ENCODE data around the gene PPIF. TPM values are rescaled to one million over a fixed set of nuclear protein-coding genes. Genes with fewer than 3 reads are reported as not detected.
A peak's percentile ranks its signal among the peaks of the same experiment; 100 is the strongest.

The PPIF gene
- total and polyA plus RNA-seq, 10 donors: 29.2 to 99.3 (median 67.5) TPM

DNA sequence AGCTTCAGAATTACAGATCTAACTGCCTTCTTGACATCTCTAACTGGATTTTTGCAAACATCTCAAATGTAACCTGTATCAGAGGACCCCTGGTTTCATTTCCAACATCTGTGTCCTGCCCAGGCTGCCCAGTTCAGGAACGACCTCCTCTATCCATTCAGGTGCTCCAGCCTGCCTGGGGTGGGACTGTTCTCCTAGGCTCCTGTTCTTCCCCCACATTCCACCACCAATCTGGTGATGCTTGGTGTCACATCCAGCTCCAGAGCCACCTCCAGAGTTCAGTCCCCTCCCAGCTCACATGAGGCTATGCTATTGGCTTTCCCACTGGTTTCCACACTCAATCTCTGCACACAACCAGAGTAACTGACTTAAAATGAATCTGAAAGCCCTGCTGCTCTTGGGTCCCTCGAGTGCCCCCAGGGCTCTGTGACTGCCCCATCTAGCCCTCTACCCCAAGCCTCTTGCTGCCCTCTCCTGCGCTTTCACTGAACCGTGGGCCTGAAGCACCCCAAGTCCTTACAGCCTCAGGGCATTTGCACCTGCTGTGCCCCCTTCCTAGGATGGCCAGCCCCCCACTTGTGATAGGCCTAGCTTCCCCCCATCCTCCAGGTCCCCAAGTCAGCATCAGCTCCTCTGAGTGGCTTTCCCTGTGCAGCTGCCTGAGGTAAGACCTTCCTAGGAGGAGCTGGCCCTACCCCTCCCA lies 46.1 kb downstream of the PPIF start:
- peak; percentile 62 for DNase-seq
- Histone ChIP-seq H3K27ac (no peak overlapping the region), H3K4me3 (no peak overlapping the region), H3K9me3 (no peaks in the 10 kb centered on the region), H3K4me1 (peaks cover 0 to 54% (median 24%) of the 10 kb centered on the region in 6 donors), H3K36me3 (peaks cover 0 to 30% (median 0%) of the 10 kb centered on the region in 6 donors), H3K27me3 (replicated peaks in 1 of 7) (no peaks in the 10 kb centered on the region)
- WGBS, 5 donors: 85 to 92% (median 90%) methylated on average over 4 of the region's 4 CpGs
- intact Hi-C loops (cut with DNase I; ENCODE audit: low total_unique reads): no loop called here
- TF ChIP-seq, protein P1, sequence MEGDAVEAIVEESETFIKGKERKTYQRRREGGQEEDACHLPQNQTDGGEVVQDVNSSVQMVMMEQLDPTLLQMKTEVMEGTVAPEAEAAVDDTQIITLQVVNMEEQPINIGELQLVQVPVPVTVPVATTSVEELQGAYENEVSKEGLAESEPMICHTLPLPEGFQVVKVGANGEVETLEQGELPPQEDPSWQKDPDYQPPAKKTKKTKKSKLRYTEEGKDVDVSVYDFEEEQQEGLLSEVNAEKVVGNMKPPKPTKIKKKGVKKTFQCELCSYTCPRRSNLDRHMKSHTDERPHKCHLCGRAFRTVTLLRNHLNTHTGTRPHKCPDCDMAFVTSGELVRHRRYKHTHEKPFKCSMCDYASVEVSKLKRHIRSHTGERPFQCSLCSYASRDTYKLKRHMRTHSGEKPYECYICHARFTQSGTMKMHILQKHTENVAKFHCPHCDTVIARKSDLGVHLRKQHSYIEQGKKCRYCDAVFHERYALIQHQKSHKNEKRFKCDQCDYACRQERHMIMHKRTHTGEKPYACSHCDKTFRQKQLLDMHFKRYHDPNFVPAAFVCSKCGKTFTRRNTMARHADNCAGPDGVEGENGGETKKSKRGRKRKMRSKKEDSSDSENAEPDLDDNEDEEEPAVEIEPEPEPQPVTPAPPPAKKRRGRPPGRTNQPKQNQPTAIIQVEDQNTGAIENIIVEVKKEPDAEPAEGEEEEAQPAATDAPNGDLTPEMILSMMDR (IDR thresholded peaks at IDR 0.05 in 8 of 11, conservative IDR thresholded peaks at IDR 0.05 in 3 of 11): no peak
- no peak for TF ChIP-seq POLR2AphosphoS5 (IDR thresholded peaks at IDR 0.05)
- no peak for TF ChIP-seq POLR2A (IDR thresholded peaks at IDR 0.05)

DNA sequence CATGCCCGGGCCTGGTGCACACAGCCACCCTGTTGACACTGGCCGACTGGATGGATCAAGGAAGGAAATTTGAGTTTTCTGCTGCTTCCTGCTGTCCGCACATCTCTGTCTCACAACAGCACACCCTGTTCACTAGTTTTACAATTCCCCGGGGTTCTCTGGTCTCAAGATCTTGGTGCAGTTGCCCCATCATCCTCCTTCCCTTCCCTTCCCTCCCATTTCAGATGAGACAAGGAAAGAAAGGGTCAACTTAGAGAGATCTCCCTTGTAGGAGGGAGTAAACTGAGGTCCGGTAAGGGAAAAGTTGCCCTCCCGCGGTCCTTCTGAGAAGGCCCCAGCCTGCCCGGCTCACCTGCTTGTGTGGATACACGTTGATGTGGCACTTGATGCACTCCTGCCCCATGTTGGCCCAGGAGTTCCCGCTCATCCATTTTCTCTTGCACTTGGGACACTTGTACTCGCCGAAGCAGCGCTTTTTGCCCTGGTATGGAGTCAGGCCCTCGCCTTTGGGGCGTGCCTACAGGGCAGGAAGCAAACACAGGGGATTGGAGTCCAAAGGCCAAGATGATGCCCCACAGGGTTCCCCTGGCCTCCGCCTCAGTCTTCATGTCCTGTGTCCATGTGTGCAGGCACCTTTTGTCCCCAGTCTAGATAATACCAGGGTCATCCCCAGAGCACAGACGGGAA lies 46.8 kb downstream of the PPIF start:
- H3K36me3 ChIP-seq: peaks cover 0 to 30% (median 0%) of the 10 kb centered on the region in 6 donors
- peak; percentile 60 for DNase-seq
- peaks cover 2 to 54% (median 23%) of the 10 kb centered on the region in 6 donors for H3K4me1 ChIP-seq
- TF ChIP-seq POLR2AphosphoS5 (IDR thresholded peaks at IDR 0.05) (no peak), POLR2A (IDR thresholded peaks at IDR 0.05) (no peak)
- TF ChIP-seq, protein P1 (IDR thresholded peaks at IDR 0.05 in 8 of 11, conservative IDR thresholded peaks at IDR 0.05 in 3 of 11): no peak
- H3K9me3 ChIP-seq: no peaks in the 10 kb centered on the region
- H3K27ac ChIP-seq: no peak overlapping the region
- H3K27me3 ChIP-seq (replicated peaks in 1 of 7): no peaks in the 10 kb centered on the region
- no peak overlapping the region for H3K4me3 ChIP-seq
- 88 to 96% (median 90%) methylated on average over 17 of the region's 17 CpGs for WGBS, 5 donors
- intact Hi-C loops (cut with DNase I; ENCODE audit: low total_unique reads): no loop called here

DNA sequence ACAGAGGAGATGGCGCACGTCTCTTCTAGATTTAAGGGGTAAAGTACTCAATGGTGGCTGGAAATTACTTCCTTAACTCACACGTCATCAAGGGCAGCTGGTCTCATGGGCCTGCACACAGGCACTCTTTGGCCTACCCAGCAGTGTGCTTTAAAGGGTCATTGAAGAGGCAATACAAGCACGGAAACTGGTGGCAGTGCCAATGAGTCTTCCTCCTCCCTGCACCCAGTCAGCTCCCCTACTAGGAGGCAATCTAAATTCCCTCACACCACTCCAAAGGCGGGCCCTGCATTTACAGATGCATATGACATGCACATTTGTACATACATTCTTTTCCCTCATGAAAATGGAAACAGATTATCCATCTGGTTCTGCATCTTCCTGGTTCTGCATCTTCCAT lies 47.4 kb downstream of the PPIF start:
- WGBS, 5 donors: 80 to 90% (median 90%) methylated on average over 5 of the region's 5 CpGs
- DNase-seq: peak; percentile 16
- H3K36me3 ChIP-seq: peaks cover 0 to 30% (median 0%) of the 10 kb centered on the region in 6 donors
- no peaks in the 10 kb centered on the region for H3K9me3 ChIP-seq
- H3K4me3 ChIP-seq: no peak overlapping the region
- peaks cover 8 to 56% (median 28%) of the 10 kb centered on the region in 6 donors for H3K4me1 ChIP-seq
- no peaks in the 10 kb centered on the region for H3K27me3 ChIP-seq (replicated peaks in 1 of 7)
- intact Hi-C loops (cut with DNase I; ENCODE audit: low total_unique reads): no loop called here
- no peak overlapping the region for H3K27ac ChIP-seq
- TF ChIP-seq, protein P1 (IDR thresholded peaks at IDR 0.05 in 8 of 11, conservative IDR thresholded peaks at IDR 0.05 in 3 of 11): no peak
- TF ChIP-seq POLR2A (IDR thresholded peaks at IDR 0.05) (no peak), POLR2AphosphoS5 (IDR thresholded peaks at IDR 0.05) (no peak)

DNA sequence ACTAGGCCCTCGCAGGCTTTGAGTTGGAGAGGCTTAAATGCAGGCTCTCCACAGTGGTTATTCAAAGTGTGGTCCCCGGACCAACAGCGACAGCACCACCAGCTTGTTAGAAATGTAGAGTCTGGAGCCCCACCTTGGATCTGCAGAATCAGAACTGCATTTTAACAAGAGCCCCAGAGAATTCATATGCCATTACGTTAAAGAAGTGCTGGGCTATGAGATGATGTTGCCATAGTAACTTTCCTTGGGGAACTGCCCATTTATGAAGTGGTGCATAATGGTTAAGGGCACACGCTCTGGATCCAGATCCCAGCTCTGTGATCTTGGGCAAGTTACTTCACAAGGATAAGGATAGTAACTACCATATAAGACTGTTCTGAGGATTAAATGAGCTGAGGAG lies 49.3 kb downstream of the PPIF start:
- intact Hi-C loops (cut with DNase I; ENCODE audit: low total_unique reads): no loop called here
- TF ChIP-seq POLR2AphosphoS5 (IDR thresholded peaks at IDR 0.05): no peak
- TF ChIP-seq POLR2A (IDR thresholded peaks at IDR 0.05): no peak
- Histone ChIP-seq H3K4me1 (peaks cover 13 to 56% (median 36%) of the 10 kb centered on the region in 6 donors), H3K9me3 (no peaks in the 10 kb centered on the region), H3K4me3 (no peak overlapping the region), H3K36me3 (peaks cover 0 to 30% (median 0%) of the 10 kb centered on the region in 6 donors), H3K27me3 (replicated peaks in 1 of 7) (no peaks in the 10 kb centered on the region), H3K27ac (peak overlapping the region in 2 of 8 donors; percentile 82 to 84)
- WGBS, 5 donors: 88 to 93% (median 90%) methylated on average over 5 of the region's 5 CpGs
- DNase-seq: peak; percentile 13
